ENCODE results near the gene IDI1. TPM values are rescaled to one million over a fixed set of nuclear protein-coding genes. Genes with fewer than 3 reads are reported as not detected.

IDI1 gene
- 76.2 and 89.5 TPM in 2 replicates for total RNA-seq

DNA sequence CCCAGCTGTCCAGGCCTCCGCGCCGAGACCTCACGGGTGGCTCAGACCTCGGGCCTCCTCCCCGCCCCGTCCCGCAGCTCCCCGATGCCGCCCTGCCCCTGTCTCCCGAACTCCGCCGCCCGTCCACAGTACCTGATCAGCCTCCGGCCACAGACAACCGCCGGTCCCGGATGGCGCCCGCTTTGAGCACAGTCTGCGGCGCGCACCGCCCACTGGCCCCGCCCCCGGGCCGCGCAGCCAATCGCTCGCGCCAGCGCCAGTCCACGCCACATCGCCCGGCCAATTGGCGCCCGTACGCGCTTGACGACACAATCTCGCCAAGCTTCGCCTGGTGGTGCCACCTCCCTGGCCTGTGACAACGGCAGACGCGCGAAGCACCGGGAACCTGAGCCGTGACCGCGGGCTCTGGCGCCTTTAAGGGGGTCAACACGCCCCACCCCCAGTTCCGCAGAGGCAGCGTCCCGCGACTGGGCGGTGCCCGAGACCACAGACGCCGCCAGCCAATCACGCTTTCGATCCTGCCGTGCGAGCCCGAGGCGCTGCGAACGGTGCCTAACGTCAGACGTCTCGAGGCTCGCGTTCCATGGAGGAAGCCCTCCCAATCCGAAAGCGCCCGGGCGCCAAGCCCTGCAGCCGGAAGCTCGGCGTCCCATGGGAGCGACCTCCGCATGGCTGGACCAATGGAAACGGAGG is at the start of gene IDI1:
Gene IDI1 (minus strand): TSS at position 388 of the 693 bp plus-strand sequence. CDS start 116 bp downstream, at position 272.

DNA sequence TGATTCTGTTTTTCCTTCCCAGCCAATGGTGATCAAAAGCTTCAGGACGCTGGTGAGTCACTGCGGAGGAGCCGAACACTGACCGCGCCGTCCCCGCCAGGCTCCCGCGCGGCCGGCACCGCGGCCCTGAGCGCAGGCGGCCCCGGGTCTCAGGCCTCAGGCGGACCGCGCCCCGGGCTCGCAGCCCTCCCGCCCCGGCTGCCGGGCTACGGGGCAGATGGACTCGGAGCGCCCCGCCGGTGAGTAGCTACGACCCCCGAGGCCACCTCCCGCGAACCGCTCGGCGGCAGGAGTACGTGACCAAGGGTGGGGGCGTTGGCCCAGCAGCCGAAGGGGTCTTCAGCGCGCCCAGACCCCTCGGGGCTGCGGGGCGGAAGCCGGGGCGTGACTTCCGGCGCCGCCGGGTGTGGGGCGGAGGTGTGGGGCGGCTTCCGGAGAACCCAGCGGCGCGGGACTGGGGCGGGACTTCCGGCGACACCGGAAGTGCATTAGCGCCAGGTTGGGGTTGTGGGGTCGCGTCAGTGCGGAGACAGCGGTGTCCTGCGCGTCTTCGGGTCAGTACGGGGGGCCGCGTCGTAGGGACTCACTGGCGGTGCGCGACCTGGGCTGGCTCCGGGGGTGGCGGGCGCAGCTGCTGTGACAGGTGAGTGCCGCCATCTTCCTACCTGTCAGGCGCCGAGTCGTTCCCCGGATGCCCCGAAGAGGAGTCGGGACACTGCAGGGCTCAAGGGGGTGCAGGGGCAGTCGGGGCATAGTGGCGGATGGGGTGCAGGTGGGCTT is 7.6 kb upstream of the IDI1 start, which contains the start of gene WDR37:
Gene WDR37 (plus strand): TSS at position 60 of the 780 bp plus-strand sequence. CDS start 15,771 bp downstream, outside the sequence.

DNA sequence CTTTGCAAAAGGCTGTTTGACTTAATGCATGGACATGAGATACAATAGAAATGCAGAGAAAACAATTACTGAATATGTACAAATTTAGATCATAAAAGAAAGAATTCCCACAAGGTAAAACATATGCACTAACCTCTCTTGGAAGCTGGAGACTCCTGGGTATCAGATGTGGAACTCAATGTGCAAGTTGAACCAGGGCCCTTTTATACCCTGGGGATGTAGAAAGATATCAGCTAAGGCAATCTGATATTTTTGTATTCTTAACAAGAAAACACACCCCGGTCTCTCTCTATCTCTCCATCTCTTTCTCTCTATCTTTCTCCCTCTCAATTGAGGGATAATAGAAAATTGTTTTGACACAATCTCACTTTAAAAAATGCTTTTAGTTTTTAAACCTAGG is 23.2 kb downstream of the IDI1 start, which contains the start of gene IDI2:
Gene IDI2 (minus strand): TSS at position 177 of the 400 bp plus-strand sequence. CDS start 1,136 bp downstream, outside the sequence.

Other genes with a start within 250 kb of the IDI1 start
- 39.6 and 61.6 TPM in 2 replicates for gene LARP4B, start 117.4 kb downstream of the IDI1 start, total RNA-seq
- gene GTPBP4, start 60.7 kb downstream of the IDI1 start, total RNA-seq: 61.9 and 77.7 TPM in 2 replicates
- not detected in 2 replicates for gene IDI2, start 23.3 kb downstream of the IDI1 start, total RNA-seq
- 13.0 and 20.2 TPM in 2 replicates for gene WDR37, start 7.3 kb upstream of the IDI1 start, total RNA-seq

Measured in nasal cavity respiratory epithelium epithelial cell of viscerocranial mucosa (primary cell).